Renal cortical epithelial cell (primary cell): ENCODE measurements around the gene LYPD6B. TPM values are rescaled to one million over a fixed set of nuclear protein-coding genes. Genes with fewer than 3 reads are reported as not detected.

Source experiments
- total RNA-seq: library from RNA; depleted of rRNA; stranded (reverse); fragments of >200 nt; gene quantifications from 2 replicates; pipeline ENCODE4 v1.2.3, GENCODE V29; 2014

LYPD6B gene
- total RNA-seq, 1 donor from 2014 or later: 0.15 TPM

Other genes with a start within 250 kb of the LYPD6B start
- gene KIF5C, start 163.5 kb upstream of the LYPD6B start, total RNA-seq: 0.69 and 2.1 TPM in 2 replicates